Frontal cortex (tissue), 4 donors: ENCODE results near the gene RMI2. TPM values are rescaled to one million over a fixed set of nuclear protein-coding genes. Genes with fewer than 3 reads are reported as not detected.
A peak's percentile ranks its signal among the peaks of the same experiment; 100 is the strongest.
"Not testable (repeated sequence)": the region's sequence is repeated elsewhere in the genome, so short reads cannot be mapped to it uniquely, and the experiment has no call there.

ENCODE experiments used
- DNase-seq, 2 donors: peaks; one replicate each; pipeline ENCODE4 v3.0.0; 2012; ENCODE audit warnings: low spot score in 2 of 2
- FAIRE-seq: peaks from 2 replicates; lab custom pipeline; 2012; peaks lifted over from hg19 to GRCh38; lab: Jason Lieb, UNC
- total RNA-seq: library from RNA; depleted of rRNA; stranded (reverse); fragments of >200 nt; gene quantifications from one replicate; pipeline ENCODE4 v1.2.3, GENCODE V29; 2014
- donor health status: control.
- donor health status: control.
- donor health status: control.

RMI2 gene
- 4.5 TPM for total RNA-seq

DNA sequence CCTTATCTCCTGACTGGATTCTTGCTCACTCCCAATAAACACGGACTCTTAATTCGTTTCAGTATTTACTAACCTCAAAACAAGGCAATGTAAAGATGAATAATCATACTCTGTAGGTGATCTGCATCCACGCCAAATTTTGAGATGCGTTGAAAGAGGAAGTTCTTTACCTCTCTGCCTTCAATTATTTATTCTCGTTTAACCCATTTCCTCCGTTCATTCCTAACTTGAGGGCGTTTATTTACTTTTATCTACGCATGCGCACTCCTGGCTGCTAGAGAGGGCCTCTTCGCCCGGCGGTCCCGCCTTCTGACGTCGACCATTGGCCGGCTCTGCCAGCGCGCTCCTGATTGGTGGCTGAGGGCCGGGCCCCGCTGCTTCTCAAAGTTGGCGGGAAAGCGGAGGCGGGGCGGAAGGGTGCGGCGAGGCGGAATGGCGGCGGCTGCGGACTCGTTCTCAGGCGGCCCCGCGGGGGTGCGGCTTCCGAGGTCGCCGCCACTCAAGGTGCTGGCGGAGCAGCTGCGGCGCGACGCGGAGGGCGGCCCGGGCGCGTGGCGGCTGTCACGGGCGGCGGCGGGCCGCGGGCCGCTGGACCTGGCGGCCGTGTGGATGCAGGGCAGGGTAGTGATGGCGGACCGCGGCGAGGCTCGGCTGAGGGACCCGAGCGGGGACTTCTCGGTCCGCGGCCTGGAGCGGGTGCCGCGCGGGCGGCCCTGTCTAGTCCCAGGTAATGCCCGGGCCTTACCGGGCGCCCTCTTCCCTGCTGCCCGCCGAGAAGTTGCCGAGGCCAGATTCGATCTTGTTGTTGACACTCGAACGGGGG is at the start of gene RMI2:
RMI2 (plus strand) TSS at position 420 of the 823 bp plus-strand sequence; CDS start at position 433, 13 bp downstream.
- peak; percentile 72 for FAIRE-seq

DNA sequence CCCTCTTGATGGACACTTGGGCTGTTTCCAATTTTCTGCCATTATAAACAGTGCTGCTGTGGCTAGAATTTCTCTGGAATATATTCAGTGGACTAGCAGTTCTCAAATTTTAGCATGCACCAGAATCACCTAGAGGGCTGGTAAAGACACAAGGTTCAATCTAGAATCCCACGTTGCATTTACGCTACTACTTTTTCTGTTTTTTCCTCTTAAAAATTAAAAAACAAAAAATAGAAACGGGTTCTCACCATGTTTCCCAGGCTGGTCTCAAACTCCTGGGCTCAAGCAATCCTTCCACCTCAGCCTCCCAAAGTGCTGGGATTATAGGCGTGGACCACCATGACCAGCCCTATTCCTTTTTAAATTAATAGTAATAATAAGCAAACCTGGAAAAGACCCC is 49.6 kb upstream of the RMI2 start:
- FAIRE-seq (no peak), DNase-seq (no peak)

More for the DNA sequence above, at the start of gene RMI2:
- peak; percentile 98 for DNase-seq

DNA sequence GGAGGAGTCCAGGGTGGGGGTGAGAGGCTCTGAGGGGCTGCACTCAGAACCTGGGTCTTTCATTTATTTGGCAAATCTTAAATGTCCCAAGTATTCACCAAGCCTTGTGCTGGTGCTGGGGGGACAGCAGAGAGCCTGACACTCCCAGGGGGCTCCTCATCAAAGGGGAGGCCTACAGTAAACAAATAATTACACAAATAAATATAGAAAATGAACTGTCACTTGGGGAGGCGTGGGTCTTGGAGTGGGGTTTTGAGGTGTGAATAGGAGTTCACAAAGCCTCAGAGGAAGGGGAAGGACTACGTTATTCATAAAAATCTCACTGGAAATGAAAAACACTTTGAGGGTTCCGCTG is 48.9 kb upstream of the RMI2 start:
- FAIRE-seq (no peak), DNase-seq (no peak)

DNA sequence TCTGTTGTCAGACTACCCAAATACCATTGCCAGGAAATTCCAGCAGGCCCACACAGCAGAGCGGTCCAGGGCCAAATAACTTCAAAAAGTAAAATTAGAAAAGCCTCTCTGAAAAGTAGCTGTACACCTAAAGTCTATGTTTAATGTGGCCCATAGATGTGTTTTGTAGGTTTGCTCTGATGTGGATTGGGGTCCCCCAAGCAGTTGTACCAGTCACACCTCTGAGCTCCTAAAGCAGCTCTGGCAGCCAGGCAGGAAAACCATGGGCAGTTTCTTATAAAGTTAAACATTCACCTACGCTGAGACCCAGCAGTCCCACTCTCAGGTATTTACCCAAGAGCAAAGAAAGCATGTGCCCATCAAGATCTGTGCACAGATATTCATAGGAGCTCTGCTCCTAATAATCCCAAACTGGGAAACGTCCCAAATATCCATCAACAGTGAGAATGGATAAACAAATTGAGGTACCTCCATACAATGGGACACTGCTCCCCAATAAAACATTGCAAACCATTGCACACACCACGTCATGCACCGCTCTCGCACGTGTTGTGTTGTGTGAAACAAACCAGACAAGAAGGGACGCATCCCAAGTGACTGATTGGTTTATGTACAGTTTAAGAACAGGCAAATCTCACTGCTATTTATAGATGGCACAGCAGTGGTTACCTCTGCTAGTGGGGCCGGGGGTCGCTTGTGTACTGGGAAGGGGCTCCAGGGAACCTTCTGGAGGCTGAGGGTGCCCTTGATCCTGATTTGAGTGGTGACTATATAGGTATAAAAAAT is 48.4 kb upstream of the RMI2 start:
- DNase-seq (no peak), FAIRE-seq (no peak)

DNA sequence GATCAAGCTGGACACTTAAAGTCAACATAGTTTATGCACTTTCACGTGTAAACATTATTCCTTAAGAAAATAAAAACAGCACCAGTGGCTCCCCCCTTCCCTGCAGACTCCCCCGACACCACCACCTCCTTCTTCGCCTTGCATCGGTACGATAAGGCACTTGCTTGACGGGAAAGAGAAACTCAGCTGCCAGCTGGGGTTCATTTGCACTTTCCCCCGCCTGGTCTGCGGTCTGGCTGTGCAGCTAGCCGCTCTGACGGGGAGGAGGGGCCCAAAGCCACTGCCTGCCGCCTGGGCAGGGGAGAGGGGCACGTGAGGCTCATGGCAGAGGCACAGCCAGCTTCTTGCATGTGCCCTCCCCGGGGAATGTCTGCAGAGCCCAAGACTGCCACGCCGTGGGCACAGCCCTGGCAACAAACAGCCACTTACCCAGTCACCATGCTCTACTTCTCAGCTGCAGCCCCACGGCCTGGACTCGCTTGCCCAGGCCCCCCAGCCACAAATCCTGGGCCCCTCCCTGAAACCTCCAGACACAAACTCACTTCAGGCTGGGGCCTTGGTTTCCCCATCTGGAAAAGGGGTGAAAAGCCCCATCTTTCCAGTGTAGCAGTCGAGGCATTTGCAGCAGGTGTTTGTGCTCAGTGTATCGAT is 47.6 kb upstream of the RMI2 start:
- DNase-seq (peak; percentile 40 to 55), FAIRE-seq (no peak)

DNA sequence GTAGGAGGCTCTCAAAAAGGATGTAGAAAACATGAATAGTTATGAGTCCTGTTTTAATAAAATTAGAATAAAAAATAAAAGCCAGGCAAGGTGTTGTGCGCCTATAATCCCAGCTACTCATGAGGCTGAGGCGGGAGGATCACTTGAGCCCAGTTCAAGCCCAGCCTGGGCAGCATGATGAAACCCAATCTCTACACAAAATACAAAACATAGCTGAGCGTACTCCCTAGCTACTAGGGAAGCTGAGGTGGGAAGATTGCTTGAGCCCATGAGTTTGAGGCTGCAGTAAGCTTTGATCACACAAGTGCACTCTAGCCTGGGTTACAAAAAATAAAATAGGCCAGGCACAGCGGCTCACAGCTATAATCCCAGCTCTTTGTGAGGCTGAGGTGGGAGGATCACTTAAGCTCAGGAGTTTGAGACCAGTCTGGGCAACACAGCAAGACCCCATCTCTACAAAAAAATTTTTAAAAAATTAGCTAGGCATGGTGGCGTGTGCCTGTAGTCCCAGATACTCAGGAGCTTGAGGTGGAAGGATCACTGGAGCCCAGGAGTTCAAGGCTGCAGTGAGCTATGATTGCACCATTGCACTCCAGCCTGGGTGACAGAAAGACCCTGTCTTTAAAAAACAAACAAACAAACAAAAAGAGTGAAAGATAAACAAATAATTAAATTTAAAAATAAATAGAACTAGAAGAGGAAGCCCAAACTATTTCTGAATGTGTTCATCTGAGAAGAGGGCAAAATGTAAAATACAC is 46.9 kb upstream of the RMI2 start:
- FAIRE-seq (no peak), DNase-seq (no peak)

DNA sequence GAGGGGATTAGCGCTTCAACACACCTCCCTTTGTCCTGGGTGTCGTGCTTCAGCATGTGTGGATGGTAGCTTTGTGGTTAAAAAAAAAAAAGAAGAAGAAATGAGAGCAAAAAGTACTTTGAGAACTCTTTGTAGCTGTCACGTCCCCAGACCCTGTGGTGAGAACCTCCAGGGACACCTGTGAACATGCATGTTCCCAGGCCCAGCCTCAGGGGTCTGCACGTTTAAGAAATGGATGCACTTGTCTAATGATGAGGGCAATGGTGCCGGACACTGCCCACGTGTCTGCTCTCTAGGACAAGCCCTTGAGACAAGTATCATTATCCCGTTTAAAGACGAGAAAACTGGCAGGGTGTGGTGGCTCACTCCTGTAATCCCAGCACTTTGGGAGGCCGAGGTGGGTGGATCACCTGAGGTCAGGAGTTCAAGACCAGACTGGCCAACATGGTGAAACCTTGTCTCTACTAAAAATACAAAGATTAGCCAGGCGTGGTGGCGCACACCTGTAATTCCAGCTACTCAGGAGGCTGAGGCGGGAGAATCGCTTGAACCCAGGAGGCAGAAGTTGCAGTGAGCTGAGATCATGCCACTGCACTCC is 46.2 kb upstream of the RMI2 start:
- not testable (repeated sequence) for DNase-seq, FAIRE-seq

DNA sequence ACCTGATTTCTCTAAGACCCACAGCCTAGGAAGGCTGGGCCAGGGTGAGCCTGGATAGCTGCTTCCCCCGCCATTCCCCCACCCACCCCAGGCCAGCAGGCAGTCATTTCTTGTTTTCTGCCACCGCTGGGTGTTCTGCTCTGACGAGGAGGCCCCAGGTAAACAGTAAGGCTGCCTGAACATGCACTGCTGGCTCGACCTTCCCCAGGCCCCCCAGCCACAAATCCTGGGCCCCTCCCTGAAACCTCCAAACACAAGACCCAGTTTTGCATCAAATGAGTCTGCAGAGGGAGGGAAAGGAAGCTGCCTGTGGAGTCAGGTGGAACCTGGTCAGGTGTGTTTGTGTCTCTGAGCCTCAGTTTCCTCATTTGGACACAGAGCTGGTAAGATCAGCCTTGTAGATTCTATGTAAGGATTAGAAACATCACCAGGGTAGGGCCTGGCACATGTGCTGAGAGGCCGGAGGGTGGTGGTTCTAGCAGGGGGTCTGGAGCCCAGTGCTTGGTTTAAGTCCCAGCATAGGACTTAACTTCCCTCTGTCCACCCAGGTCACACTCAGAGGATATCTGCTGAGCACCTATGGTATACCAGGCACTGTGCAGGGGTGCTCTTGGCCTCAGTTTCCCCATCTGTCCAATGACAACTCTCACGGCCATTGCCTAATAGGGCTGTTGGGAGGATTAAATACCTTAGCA is 45.2 kb upstream of the RMI2 start:
- FAIRE-seq (no peak), DNase-seq (no peak)

DNA sequence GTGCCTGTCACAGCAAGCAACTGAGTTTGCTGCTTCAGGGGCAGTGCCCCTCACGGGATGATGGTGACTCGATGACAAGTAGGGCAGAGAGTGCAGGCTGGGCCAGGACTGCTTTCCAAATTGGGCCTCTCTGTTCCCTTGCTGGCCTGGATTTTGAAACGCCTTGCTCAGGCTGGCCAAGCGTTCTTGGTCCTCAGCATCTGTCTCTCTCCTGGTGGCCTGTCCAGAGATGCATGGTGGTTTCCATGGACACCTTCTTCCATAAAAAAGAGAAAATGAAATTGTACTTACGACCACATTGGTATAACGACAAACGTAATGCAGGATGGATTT is 44.7 kb upstream of the RMI2 start:
- no peak for DNase-seq
- FAIRE-seq: no peak

DNA sequence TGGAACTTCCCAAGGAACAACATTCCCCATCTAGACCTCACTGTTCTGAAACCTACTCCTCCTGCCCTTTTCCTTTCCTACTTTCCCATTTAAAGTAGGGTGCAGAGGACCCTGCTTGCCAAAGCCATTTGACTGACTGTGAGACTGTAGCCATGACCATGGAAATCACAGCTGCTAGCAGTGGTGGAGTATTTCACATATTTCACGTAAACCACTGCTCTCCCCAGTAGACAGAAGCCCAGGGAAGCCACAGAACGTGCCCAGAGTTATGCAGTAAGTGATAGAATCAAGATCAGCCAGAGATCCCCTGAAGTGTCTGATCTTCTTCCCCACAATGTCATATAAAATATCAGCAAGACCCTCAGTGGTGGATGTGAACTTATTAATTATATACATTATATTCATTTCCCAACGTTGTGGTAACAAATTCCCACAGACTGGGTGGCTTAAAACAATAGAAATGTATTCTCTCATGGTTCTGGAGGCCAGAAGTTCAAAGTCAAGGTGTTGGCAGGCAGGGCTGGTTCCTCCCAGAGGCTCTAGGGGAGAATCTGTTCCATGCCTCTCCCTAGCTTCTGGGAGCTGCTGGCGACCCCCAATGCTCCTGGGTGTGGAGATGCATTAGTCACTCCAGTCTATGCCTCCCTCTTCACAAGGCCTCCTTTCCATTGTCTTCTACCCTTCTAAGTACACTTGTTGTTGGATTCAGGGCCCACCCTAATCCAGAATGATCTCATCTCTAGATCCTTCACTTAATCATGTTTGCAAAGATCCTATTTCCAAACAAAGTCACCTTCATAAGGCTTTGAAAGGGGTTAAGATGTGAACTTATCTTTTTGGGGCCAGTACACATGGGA is 43.4 kb upstream of the RMI2 start:
- FAIRE-seq (no peak), DNase-seq (no peak)

DNA sequence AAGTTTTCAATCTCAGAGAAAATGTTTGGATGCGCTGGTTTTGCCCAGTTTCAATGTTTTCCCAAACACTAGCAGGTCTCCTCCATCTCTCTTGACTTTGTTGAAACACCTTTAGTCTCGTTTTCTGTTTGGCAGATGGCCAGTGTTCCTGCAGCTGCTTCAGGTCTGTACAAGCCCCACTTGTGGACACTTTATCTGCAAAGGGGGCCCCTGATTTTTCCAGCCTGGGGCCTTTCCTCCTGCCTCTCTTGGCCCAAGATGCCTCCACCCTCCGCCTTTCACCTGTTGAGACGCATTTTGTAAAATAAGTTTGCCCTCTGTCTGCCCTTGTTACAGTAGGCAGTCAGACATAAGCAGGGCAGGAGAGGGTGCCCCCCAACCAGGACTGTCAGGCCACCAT is 42.3 kb upstream of the RMI2 start:
- DNase-seq (no peak), FAIRE-seq (no peak)

DNA sequence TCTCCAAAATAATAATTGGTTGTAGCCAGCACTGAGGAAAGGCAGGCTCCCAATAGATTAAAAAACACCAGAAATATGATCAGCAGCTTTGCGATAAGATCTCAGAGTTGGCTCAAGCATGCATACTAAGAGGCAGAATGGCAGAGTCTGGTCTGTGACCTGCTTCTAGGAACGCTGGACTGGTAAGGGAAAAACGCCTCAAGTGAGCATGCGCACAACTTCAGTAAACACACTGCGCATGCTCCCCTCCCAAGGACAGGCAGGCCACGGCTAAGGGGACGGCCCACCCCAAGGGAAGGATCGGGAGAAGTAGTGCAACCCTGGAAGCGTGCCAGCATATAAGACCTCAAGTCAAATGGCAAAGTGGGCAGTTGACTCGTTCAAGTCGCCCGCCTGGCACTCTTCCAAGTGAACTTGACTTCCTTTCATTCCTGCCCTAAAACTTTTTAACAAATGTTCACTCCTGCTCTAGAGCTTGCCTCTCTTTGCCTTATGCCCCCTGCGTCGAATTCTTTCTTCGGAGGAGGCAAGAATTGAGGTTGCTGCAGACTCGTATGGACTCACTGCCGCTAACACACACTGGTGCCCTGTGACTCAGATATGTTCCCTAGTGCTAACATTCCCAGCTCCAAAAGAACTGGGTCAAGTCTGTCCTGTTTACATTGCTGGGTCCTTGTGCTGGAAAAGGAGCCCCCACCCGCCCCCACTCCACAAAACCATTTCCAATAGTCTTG is 41.7 kb upstream of the RMI2 start:
- DNase-seq: no peak
- no peak for FAIRE-seq

DNA sequence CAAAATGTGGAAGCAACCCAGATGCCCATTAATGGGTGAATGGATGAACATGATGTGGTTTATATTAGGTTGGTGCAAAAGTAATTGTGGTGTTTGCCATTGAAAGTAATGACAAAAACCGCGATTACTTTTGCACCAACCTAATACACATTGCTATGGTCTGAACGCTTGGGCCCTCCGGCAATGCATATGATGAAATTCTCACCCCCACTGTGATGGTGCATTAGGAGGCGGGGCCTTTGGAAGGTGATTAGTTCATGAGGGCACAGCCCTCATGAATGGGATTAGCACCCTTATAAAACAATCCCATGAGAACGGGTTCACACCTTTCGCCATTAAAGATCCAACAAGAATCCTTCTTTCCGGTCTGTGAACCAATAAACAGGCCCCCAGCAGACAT is 38.9 kb upstream of the RMI2 start:
- FAIRE-seq (no peak), DNase-seq (no peak)

DNA sequence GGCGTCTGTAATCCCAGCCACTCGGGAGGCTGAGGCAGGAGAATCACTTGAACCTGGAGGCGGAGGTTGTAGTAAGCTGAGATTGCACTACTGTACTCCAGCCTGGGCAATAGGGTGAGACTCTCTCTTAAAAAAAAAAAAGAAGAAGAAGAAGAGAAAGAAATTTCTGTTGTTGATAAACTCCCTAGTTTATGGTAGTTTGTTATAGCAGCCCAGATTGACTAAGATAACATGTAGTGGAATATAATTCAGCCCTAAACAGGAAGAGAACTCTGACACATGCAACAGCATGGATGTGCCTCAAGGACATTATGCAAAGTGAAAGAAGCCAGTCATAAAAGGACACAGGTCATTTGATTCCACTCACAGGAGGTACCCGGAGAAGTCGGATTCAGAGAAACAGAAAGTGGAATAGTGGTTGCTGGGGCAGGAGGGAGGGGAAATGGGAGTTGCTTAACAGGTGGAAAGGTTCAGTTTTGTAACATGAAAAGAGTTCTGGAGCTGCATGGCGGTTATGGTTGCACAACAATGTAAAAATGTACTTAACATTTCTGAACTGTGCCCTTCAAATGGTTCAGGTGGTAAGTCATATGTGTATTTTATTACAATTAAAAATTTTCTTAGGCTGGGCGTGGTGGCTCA is 38.1 kb upstream of the RMI2 start:
- DNase-seq: no peak
- no peak for FAIRE-seq

DNA sequence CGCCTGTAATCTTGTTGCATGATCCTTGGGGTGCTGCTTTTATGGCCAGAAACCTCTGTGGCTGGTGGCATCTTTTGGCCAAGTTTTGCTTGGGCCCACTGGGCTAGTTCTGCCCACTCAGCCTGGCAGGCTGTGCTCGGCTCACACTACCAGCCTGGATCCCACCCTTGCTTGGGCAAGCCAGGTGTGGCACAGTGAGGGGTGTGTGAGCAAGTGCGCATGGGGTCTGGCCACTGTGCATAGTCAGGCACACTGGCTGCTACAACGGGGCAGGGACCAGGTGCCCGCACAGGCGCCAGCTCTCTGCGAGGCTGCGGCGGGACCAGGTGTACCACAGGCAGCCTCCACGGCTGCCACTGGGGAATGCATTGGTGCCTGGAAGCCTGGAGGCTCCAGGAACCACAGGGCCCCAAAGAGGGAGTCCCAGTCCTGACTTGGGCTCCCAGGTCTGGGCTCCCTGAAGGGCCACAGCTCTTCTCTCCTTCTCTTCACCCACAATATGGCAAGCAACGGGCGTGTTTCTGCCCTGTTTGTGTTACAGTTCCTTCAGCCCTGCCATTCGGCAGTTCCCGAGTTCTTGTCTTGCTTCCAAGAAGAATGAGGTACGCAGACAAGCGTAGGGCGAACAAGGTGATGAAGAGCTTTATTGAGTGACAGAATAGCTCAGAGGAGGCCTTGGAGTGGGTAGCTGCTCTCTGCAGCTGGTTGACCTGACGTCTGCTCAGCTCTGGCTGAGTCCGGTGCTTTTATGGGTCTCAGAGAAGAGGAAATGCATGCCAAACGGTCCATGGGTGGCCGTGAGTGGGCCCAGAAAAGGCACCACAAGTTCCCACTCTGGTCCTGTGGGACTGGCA is 37.4 kb upstream of the RMI2 start:
- DNase-seq: no peak
- FAIRE-seq: no peak
